ENCODE data around the gene DHX16. TPM values are rescaled to one million over a fixed set of nuclear protein-coding genes. Genes with fewer than 3 reads are reported as not detected.

DHX16 gene
- total and polyA plus RNA-seq, 8 donors = 18.3 to 67.0 (median 26.7) TPM

DNA sequence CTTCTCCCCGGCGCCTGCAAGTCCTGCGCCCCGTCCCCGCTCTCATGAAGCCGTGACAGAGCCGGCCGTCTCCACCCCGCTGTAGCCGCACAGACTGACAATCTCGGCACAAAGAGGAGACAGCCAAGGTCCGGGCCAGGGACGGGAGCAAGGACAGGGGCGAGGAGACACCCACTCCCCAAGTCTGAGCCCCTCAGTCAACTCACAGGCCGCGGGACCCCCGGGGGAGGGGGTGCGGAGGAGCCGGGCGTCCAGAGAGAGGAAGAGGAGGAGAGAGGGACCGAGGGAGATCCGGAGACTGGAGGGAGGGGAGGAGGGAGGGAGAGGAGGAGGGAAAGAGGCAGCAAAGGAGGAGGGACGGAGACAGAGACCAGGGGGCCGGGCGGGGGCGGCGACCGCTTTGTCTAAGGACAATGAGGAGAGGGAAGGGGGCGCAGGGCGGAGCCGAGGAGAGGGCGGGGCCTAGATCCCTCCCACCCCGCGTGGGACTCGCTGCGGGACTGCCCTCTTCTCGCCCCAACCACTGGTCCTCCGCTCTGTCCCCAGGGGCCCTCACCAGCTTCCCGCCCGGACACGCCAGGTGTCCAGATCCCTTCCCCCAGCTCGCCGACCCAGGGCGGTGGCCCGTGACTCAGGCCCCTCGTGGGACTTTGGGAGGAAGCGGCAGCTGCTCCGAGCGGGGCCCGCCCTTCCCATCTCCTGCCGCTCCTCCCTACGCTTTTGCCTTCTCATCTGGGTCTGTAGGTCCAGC lies 14.3 kb upstream of the DHX16 start:
- no peaks in the 10 kb centered on the region for H3K27me3 ChIP-seq
- H3K4me1 ChIP-seq = peaks cover 32 to 78% (median 54%) of the 10 kb centered on the region in 4 donors
- peak; percentile 54 for TF ChIP-seq EP300 (IDR thresholded peaks at IDR 0.05)
- TF ChIP-seq CTCF (IDR thresholded peaks at IDR 0.05) = no peak
- TF ChIP-seq POLR2AphosphoS5 (IDR thresholded peaks at IDR 0.05) = peak; percentile 80 to 95 (median 84)
- TF ChIP-seq POLR2A (IDR thresholded peaks at IDR 0.05) = no peak
- intact Hi-C loops (cut with DNase I; ENCODE audit: low total_unique reads) = no loop called here
- WGBS, 5 donors = 0 to 2% (median 1%) methylated on average over 32 to 52 of the region's 52 CpGs
- peak overlapping the region; percentile 69 to 88 (median 82) for H3K4me3 ChIP-seq
- H3K9me3 ChIP-seq = no peaks in the 10 kb centered on the region
- peak overlapping the region; percentile 92 to 99 (median 97) for H3K27ac ChIP-seq
- peak; percentile 76 to 96 for DNase-seq
- no peaks in the 10 kb centered on the region for H3K36me3 ChIP-seq

DNA sequence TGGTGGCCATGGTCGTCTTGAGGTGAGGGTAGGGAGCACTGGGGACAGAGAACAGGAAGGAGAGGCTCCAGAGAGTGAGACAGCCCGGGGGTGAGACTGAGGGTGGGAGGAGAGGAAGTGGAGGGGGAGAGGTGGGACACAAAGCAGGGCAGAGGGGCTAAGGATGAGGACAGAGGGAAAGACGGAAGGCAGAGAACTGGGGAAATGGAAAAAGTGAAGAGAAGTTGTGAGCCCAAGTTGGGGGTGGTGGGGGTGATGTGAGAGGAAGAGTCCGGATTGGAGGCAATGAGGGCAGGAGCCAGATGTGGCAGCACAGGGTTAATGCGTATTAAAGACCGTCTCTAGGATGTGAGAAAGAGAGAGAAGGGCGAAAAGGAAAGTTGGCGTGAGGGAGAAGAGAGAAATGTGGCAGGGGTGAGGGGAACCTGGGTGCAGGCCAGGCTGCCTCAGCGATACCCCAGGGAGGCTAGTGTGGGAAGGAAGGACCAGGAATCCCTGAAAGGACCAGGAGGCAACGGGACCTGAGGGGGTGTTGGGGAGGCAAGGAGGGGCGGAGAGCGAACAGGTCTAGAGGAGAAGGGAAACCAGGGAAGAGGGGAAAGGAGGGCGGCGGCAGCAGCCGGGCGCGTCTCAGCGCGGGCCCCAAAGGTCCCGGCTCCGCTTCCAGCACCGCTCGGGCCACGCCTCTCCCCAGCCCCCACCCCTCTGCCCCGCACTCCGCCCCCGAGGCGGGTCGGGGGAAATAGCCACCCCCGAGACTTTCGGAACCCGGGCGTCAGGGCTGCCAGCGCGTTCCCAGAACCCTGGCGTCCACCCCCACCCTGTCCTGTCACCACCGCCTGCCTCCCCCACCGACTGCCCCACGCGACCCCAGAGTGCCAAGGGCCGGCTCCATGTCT lies 13.5 kb upstream of the DHX16 start, which contains the start of gene PPP1R18:
PPP1R18 (minus strand) TSS at position 637 of the 899 bp plus-strand sequence; CDS start at position 10, 627 bp downstream.
- no peaks in the 10 kb centered on the region for H3K27me3 ChIP-seq
- no peaks in the 10 kb centered on the region for H3K9me3 ChIP-seq
- peak; percentile 73 to 90 for DNase-seq
- H3K4me3 ChIP-seq = peak within 1 kb of the TSS; percentile 69 to 88 (median 82)
- TF ChIP-seq POLR2AphosphoS5 (IDR thresholded peaks at IDR 0.05) = peak in 1 of 3 donors; percentile 43
- no peak for TF ChIP-seq POLR2A (IDR thresholded peaks at IDR 0.05)
- no peaks in the 10 kb centered on the region for H3K36me3 ChIP-seq
- peak within 1 kb of the TSS; percentile 92 to 99 (median 97) for H3K27ac ChIP-seq
- H3K4me1 ChIP-seq = peaks cover 32 to 82% (median 57%) of the 10 kb centered on the region in 4 donors
- intact Hi-C loops (cut with DNase I; ENCODE audit: low total_unique reads) = no loop called here
- WGBS, 5 donors = 3 to 6% (median 4%) methylated on average over 20 to 41 of the region's 41 CpGs

- no peaks in the 10 kb centered on the region for H3K27me3 ChIP-seq
- H3K36me3 ChIP-seq = peaks cover 0 to 6% (median 2%) of the 10 kb centered on the region in 4 donors
- TF ChIP-seq CTCF (IDR thresholded peaks at IDR 0.05) (no peak), EP300 (IDR thresholded peaks at IDR 0.05) (no peak)
- intact Hi-C loops (cut with DNase I; ENCODE audit: low total_unique reads) = no loop called here
- no peak for DNase-seq
- 39 to 69% (median 54%) methylated on average over 29 of the region's 29 CpGs for WGBS, 5 donors
- peaks cover 34 to 84% (median 60%) of the 10 kb centered on the region in 4 donors for H3K4me1 ChIP-seq
- H3K9me3 ChIP-seq = no peaks in the 10 kb centered on the region
- H3K4me3 ChIP-seq = peak overlapping the region; percentile 69 to 88 (median 82)
- peak overlapping the region; percentile 77 to 99 (median 97) for H3K27ac ChIP-seq
Observed at GRCh38 chr6:30685157-30686008, 12.6 kb upstream of the DHX16 start.

GRCh38 chr6:30684386-30685156 lies 11.8 kb upstream of the DHX16 start:
- peak; percentile 38 to 66 for DNase-seq
- no peak for TF ChIP-seq CTCF (IDR thresholded peaks at IDR 0.05)
- TF ChIP-seq POLR2AphosphoS5 (IDR thresholded peaks at IDR 0.05) = no peak
- peaks cover 34 to 84% (median 60%) of the 10 kb centered on the region in 4 donors for H3K4me1 ChIP-seq
- WGBS, 5 donors = 32 to 63% (median 51%) methylated on average over 13 to 21 of the region's 21 CpGs
- peak overlapping the region; percentile 69 to 88 (median 82) for H3K4me3 ChIP-seq
- H3K27me3 ChIP-seq = no peaks in the 10 kb centered on the region
- H3K9me3 ChIP-seq = no peaks in the 10 kb centered on the region
- intact Hi-C loops (cut with DNase I; ENCODE audit: low total_unique reads) = no loop called here
- peak overlapping the region; percentile 49 to 99 (median 97) for H3K27ac ChIP-seq
- peaks cover 0 to 9% (median 5%) of the 10 kb centered on the region in 4 donors for H3K36me3 ChIP-seq

All from stomach (tissue), 9 donors.